Loucy (cell line): ENCODE data around the gene COMTD1.

Experiments used
- H2AFZ ChIP-seq: fragments of 200-600 bp; sonication (generic); 2 replicates; pipeline ENCODE4 v1.6.0; 2016; ENCODE audit warnings: antibody characterized with exemption, mild to moderate bottlenecking, low read length, moderate library complexity
- H3F3A ChIP-seq: fragments of 200-600 bp; 2 replicates; pipeline ENCODE4 v1.6.0; 2016; ENCODE audit warnings: antibody characterized with exemption, low read depth, mild to moderate bottlenecking
- H3K27me3 ChIP-seq: fragments of 200-600 bp; sonication (generic); 2 replicates; pipeline ENCODE4 v1.6.1; 2014; ENCODE audit warnings: low read length, mild to moderate bottlenecking; ENCODE audit not compliant: insufficient read depth, poor library complexity, severe bottlenecking
- H3K36me3 ChIP-seq: fragments of 200-600 bp; sonication (generic); 2 replicates; pipeline ENCODE4 v1.6.1; 2016; ENCODE audit warnings: low read length; ENCODE audit not compliant: insufficient read depth
- H3K4me1 ChIP-seq: fragments of 200-600 bp; sonication (generic); 2 replicates; pipeline ENCODE4 v1.5.1; 2014; ENCODE audit warnings: low read length, mild to moderate bottlenecking; ENCODE audit not compliant: insufficient read depth, poor library complexity, severe bottlenecking
- H3K4me2 ChIP-seq: fragments of 200-600 bp; sonication (generic); 2 replicates; pipeline ENCODE4 v1.6.0; 2014; ENCODE audit warnings: antibody characterized with exemption, low read length, low read depth, mild to moderate bottlenecking; ENCODE audit not compliant: poor library complexity, severe bottlenecking
- H3K4me3 ChIP-seq: fragments of 200-600 bp; sonication (generic); 2 replicates; pipeline ENCODE4 v1.5.1; 2014; ENCODE audit warnings: low read length, mild to moderate bottlenecking, mixed read lengths; ENCODE audit not compliant: poor library complexity, severe bottlenecking
- H3K79me2 ChIP-seq: fragments of 200-600 bp; sonication (generic); 2 replicates; pipeline ENCODE4 v1.6.1; 2014; ENCODE audit warnings: low read length; ENCODE audit not compliant: insufficient read depth
- H3K9ac ChIP-seq: fragments of 200-600 bp; sonication (generic); 2 replicates; pipeline ENCODE4 v1.6.0; 2014; ENCODE audit warnings: mild to moderate bottlenecking, low read depth, low read length, moderate library complexity; ENCODE audit not compliant: poor library complexity, severe bottlenecking
- H3K9me2 ChIP-seq: fragments of 200-600 bp; sonication (generic); replicated peaks from 2 replicates; pipeline ENCODE4 v1.6.1; 2016; ENCODE audit warnings: low read depth, low read length, mixed read lengths
- H3K9me3 ChIP-seq: fragments of 200-600 bp; sonication (generic); 2 replicates; pipeline ENCODE4 v1.6.1; 2014; ENCODE audit warnings: mild to moderate bottlenecking, antibody characterized with exemption, low read length, low read depth; ENCODE audit not compliant: insufficient read depth
- H4K20me1 ChIP-seq: fragments of 200-600 bp; sonication (generic); 2 replicates; pipeline ENCODE4 v1.6.0; 2014; ENCODE audit warnings: antibody characterized with exemption, low read length, mild to moderate bottlenecking; ENCODE audit not compliant: insufficient read depth, poor library complexity, severe bottlenecking
- CTCF ChIP-seq: fragments of 200-600 bp; sonication (generic); conservative IDR thresholded peaks from 2 replicates; pipeline ENCODE4 v1.5.1; 2014; ENCODE audit warnings: mild to moderate bottlenecking, antibody characterized with exemption, low read length
- EZH2phosphoT487 ChIP-seq: fragments of 200-600 bp; IDR thresholded peaks from 2 replicates; pipeline ENCODE4 v1.6.1; 2018; ENCODE audit warnings: antibody characterized with exemption, mild to moderate bottlenecking, moderate library complexity, borderline replicate concordance

COMTD1 gene

DNA sequence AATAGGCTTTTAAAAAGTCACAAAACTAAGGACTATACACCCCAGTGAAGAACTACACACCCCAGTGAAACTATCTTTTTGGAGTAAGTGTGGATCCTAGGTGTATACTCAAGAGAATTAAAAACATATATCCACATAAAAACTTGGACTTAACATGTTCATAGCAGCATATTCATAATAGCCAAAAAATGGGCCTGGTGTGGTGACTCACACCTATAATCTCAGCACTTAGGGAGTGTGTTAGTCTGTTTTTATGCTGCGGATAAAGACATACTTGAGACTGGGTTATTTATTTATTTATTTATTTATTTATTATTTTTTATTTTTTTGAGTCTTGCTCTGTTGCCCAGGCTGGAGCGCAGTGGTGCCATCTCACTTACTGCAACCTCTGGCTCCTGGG, 19.0 kb upstream of the COMTD1 start:
- no peaks in the 10 kb centered on the region for H3K36me3 ChIP-seq
- H3K9ac ChIP-seq = no peak overlapping the region
- no peak for TF ChIP-seq EZH2phosphoT487
- TF ChIP-seq CTCF = no peak
- H3F3A ChIP-seq = no peaks in the 10 kb centered on the region
- no peak overlapping the region for H3K4me2 ChIP-seq
- H3K4me1 ChIP-seq = no peaks in the 10 kb centered on the region
- no peaks in the 10 kb centered on the region for H3K9me2 ChIP-seq
- no peaks in the 10 kb centered on the region for H4K20me1 ChIP-seq
- peaks cover 20% of the 10 kb centered on the region; the same call in 1 of the 2 replicates for H3K9me3 ChIP-seq
- no peaks in the 10 kb centered on the region for H3K27me3 ChIP-seq
- no peaks in the 10 kb centered on the region for H3K79me2 ChIP-seq
- H2AFZ ChIP-seq = no peak overlapping the region
- no peak overlapping the region for H3K4me3 ChIP-seq

DNA sequence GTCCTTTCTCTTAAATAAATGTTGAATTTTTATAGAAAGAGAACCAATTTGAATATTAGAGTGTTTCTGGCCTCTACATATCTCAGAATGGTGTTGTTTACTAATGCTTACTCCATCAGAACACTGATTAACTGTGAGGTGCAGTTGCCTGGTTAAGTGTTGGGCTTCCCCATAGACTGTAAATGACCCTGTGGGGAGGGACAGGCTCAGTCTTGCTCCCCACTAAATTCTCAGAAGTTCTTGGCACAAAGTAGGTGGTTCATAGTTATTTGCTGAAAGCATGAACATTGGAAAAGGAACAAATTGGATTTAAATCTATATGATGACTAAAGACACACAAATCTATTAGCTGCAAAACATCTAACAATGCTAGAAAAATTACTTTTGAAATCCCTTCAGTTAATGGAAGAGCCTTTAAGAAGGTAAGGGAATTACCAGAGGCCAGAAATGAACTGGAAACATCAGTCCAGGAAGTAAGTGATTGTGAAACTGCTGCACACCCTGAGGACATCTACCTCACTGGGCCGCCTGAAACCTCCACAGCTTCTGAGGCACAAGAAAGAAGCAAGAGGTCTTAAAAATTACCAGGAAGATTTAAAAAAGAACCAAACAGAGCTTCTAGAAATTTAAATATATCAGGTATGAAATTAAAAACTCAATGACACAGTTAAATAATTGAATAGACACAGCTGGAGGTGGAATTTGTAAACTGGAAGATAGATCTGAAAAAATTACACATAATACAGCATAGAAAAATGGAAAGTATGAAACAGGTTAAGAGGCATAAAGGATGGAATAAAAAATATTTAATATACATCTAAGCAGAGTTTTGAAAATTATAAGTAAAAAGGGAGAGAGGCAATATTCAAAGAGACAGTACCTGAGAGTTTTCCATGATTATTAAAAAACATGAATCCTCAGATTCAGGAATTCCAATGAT, 17.8 kb upstream of the COMTD1 start:
- Histone ChIP-seq H3K9me2 (no peaks in the 10 kb centered on the region), H2AFZ (no peak overlapping the region), H3K9ac (no peak overlapping the region), H3K36me3 (no peaks in the 10 kb centered on the region), H3K27me3 (no peaks in the 10 kb centered on the region), H3K79me2 (no peaks in the 10 kb centered on the region), H3K4me2 (no peak overlapping the region), H4K20me1 (no peaks in the 10 kb centered on the region), H3K9me3 (peaks cover 20% of the 10 kb centered on the region; the same call in 1 of the 2 replicates), H3K4me3 (no peak overlapping the region), H3F3A (no peaks in the 10 kb centered on the region), H3K4me1 (no peaks in the 10 kb centered on the region)
- no peak for TF ChIP-seq CTCF
- no peak for TF ChIP-seq EZH2phosphoT487

- H3K9me3 ChIP-seq = peaks cover 20% of the 10 kb centered on the region; the same call in 1 of the 2 replicates
- no peaks in the 10 kb centered on the region for H3K4me1 ChIP-seq
- no peaks in the 10 kb centered on the region for H4K20me1 ChIP-seq
- H3F3A ChIP-seq = no peaks in the 10 kb centered on the region
- H2AFZ ChIP-seq = no peak overlapping the region
- H3K27me3 ChIP-seq = no peaks in the 10 kb centered on the region
- no peak overlapping the region for H3K9ac ChIP-seq
- H3K36me3 ChIP-seq = no peaks in the 10 kb centered on the region
- no peaks in the 10 kb centered on the region for H3K79me2 ChIP-seq
- H3K4me3 ChIP-seq = no peak overlapping the region
- TF ChIP-seq EZH2phosphoT487 (no peak), CTCF (no peak)
- no peaks in the 10 kb centered on the region for H3K9me2 ChIP-seq
- H3K4me2 ChIP-seq = no peak overlapping the region
Observed at GRCh38 chr10:75250934-75251333, 15.2 kb upstream of the COMTD1 start.
